HEK293 (cell line): Measurements from ENCODE around the gene CFAP221.

ENCODE experiments used
- CTCF ChIA-PET: fragments of 350-600 bp; formaldehyde crosslinking; extraction: SDS; loops from one replicate; lab custom pipeline; 2021; ENCODE audit warnings: antibody characterized with exemption; lab: Yijun Ruan, JAX
- POLR2A ChIA-PET: fragments of 300-600 bp; formaldehyde crosslinking; extraction: SDS; loops from one replicate; lab custom pipeline; 2020; ENCODE audit warnings: antibody characterized with exemption, inconsistent platforms; lab: Yijun Ruan, JAX
- H3K27ac ChIP-seq: fragments of 200-500 bp; sonication (Bioruptor generic); 2 replicates; pipeline ENCODE4 v1.5.1; 2014; ENCODE audit warnings: low read depth, low read length, control low read depth, inconsistent platforms; ENCODE audit errors: extremely low read depth
- H3K36me3 ChIP-seq, 2 experiments: fragments of 200-500 bp in 1 of 2; sonication (Bioruptor generic) in 1 of 2; 1 replicate in 1 of 2; 2 replicates in 1 of 2; pipeline ENCODE4 v1.5.1; 2014 to 2017; ENCODE audit warnings: inconsistent platforms in 2 of 2, low read length in 2 of 2; ENCODE audit not compliant: control insufficient read depth in 2 of 2, insufficient read depth in 1 of 2
- H3K4me1 ChIP-seq: fragments of 200-500 bp; sonication (Bioruptor generic); 2 replicates; pipeline ENCODE4 v1.5.1; 2014; ENCODE audit warnings: mild to moderate bottlenecking, low read length, inconsistent platforms; ENCODE audit not compliant: control insufficient read depth, insufficient read depth
- H3K4me3 ChIP-seq: 2 replicates; pipeline ENCODE4 v1.5.1; 2011; ENCODE audit warnings: low read depth, mild to moderate bottlenecking, control low read depth, low read length, moderate library complexity
- H3K9me3 ChIP-seq: fragments of 200-500 bp; sonication (Bioruptor generic); 2 replicates; pipeline ENCODE4 v1.5.1; 2014; ENCODE audit warnings: low read depth, low read length, inconsistent platforms; ENCODE audit not compliant: control insufficient read depth, insufficient read depth
- KLF16 ChIP-seq: fragments of 450-650 bp; formaldehyde crosslinking; IDR thresholded peaks from 2 replicates; pipeline ENCODE4 v1.5.1; 2017; ENCODE audit warnings: missing biosample characterization, missing genetic modification characterization
- OVOL3 ChIP-seq: fragments of 450-650 bp; formaldehyde crosslinking; IDR thresholded peaks from 2 replicates; pipeline ENCODE4 v1.5.1; 2016; ENCODE audit warnings: missing biosample characterization, missing genetic modification characterization
- PRDM1 ChIP-seq: fragments of 450-650 bp; formaldehyde crosslinking; IDR thresholded peaks from 2 replicates; pipeline ENCODE4; 2016; ENCODE audit warnings: missing biosample characterization, missing genetic modification characterization
- REPIN1 ChIP-seq: fragments of 450-650 bp; formaldehyde crosslinking; IDR thresholded peaks from 2 replicates; pipeline ENCODE4 v1.5.1; 2017; ENCODE audit warnings: missing biosample characterization, missing genetic modification characterization, low read depth
- TRIM28 ChIP-seq: IDR thresholded peaks from 2 replicates; pipeline ENCODE4 v1.6.1; 2011; ENCODE audit warnings: low read length, control low read depth, borderline replicate concordance
- ZBTB20 ChIP-seq: fragments of 450-650 bp; formaldehyde crosslinking; IDR thresholded peaks from 2 replicates; pipeline ENCODE4 v1.5.1; 2016; ENCODE audit warnings: missing biosample characterization, missing genetic modification characterization
- ZBTB21 ChIP-seq: fragments of 450-650 bp; formaldehyde crosslinking; IDR thresholded peaks from 2 replicates; pipeline ENCODE4 v1.5.1; 2017; ENCODE audit warnings: missing biosample characterization, missing genetic modification characterization
- ZNF354C ChIP-seq: fragments of 450-650 bp; formaldehyde crosslinking; IDR thresholded peaks from 2 replicates; pipeline ENCODE4 v1.5.1; 2016; ENCODE audit warnings: missing biosample characterization, missing genetic modification characterization, low read depth, borderline replicate concordance
- ZNF391 ChIP-seq: fragments of 450-650 bp; formaldehyde crosslinking; IDR thresholded peaks from 2 replicates; pipeline ENCODE4 v1.5.1; 2016; ENCODE audit warnings: low read depth, missing biosample characterization, missing genetic modification characterization, borderline replicate concordance
- ZNF404 ChIP-seq: fragments of 450-650 bp; formaldehyde crosslinking; IDR thresholded peaks from 2 replicates; pipeline ENCODE4 v1.5.1; 2017; ENCODE audit warnings: missing biosample characterization, missing genetic modification characterization
- ZNF560 ChIP-seq: fragments of 450-650 bp; formaldehyde crosslinking; IDR thresholded peaks from 2 replicates; pipeline ENCODE4 v1.5.1; 2017; ENCODE audit warnings: missing biosample characterization, missing genetic modification characterization, borderline replicate concordance
- ZNF660 ChIP-seq: fragments of 450-650 bp; IDR thresholded peaks from 2 replicates; pipeline ENCODE4 v1.5.1; 2018; ENCODE audit warnings: missing biosample characterization, mild to moderate bottlenecking, missing genetic modification characterization
- ZNF692 ChIP-seq: fragments of 450-650 bp; formaldehyde crosslinking; IDR thresholded peaks from 2 replicates; pipeline ENCODE4 v1.5.1; 2016; ENCODE audit warnings: missing biosample characterization, missing genetic modification characterization
- ZNF747 ChIP-seq: fragments of 450-650 bp; formaldehyde crosslinking; IDR thresholded peaks from 2 replicates; pipeline ENCODE4 v1.5.1; 2016; ENCODE audit warnings: missing biosample characterization, missing genetic modification characterization
- ZNF777 ChIP-seq: fragments of 450-650 bp; formaldehyde crosslinking; IDR thresholded peaks from 2 replicates; pipeline ENCODE4 v1.5.1; 2017; ENCODE audit warnings: missing biosample characterization, missing genetic modification characterization, borderline replicate concordance
- ZNF791 ChIP-seq: fragments of 450-650 bp; formaldehyde crosslinking; IDR thresholded peaks from 2 replicates; pipeline ENCODE4 v1.5.1; 2016; ENCODE audit warnings: missing biosample characterization, missing genetic modification characterization
- ZSCAN18 ChIP-seq: fragments of 450-650 bp; formaldehyde crosslinking; IDR thresholded peaks from 2 replicates; pipeline ENCODE4 v1.5.1; 2016; ENCODE audit warnings: missing biosample characterization, missing genetic modification characterization

Gene CFAP221

GRCh38 chr2:119671016-119671415 lies 126.8 kb downstream of the CFAP221 start:
- ChIA-PET CTCF (interaction anchor here (0.6 to 1.0 kb wide), 3 partner anchors 9 to 113 kb away, joined by 3 to 5 read pairs (median 3); no protein-coding TSS in a partner anchor), POLR2A (no interaction called here)
- no peak for TF ChIP-seq ZNF777 (tag by site-specific recombination)
- no peak for TF ChIP-seq ZNF354C
- TF ChIP-seq ZSCAN18 (tag by site-specific recombination) = no peak
- TF ChIP-seq ZBTB21 = no peak
- no peak for TF ChIP-seq REPIN1 (tag by site-specific recombination)
- TF ChIP-seq ZNF692 = no peak
- no peak for TF ChIP-seq ZNF391 (tag by site-specific recombination)
- no peak overlapping the region for H3K4me3 ChIP-seq
- H3K4me1 ChIP-seq = no peaks in the 10 kb centered on the region
- no peaks in the 10 kb centered on the region for H3K36me3 ChIP-seq
- H3K27ac ChIP-seq = no peak overlapping the region
- no peaks in the 10 kb centered on the region for H3K9me3 ChIP-seq

GRCh38 chr2:119671752-119672151 lies 127.5 kb downstream of the CFAP221 start:
- H3K36me3 ChIP-seq = no peaks in the 10 kb centered on the region

GRCh38 chr2:119672161-119672862 lies 128.1 kb downstream of the CFAP221 start:
- TF ChIP-seq ZBTB20 (tag by site-specific recombination) (no peak), KLF16 (tag by site-specific recombination) (no peak), OVOL3 (tag by site-specific recombination) (no peak)
- TF ChIP-seq, all 188 proteins: peak for 0
- Histone ChIP-seq H3K4me1 (no peaks in the 10 kb centered on the region), H3K9me3 (no peaks in the 10 kb centered on the region), H3K4me3 (no peak overlapping the region), H3K36me3 (no peaks in the 10 kb centered on the region), H3K27ac (no peak overlapping the region)
- CTCF ChIA-PET = interaction anchor here (0.6 to 1.0 kb wide), 2 partner anchors 12 to 764 kb away, joined by 3 read pairs; no protein-coding TSS in a partner anchor
- POLR2A ChIA-PET = no interaction called here

More at GRCh38 chr2:119671752-119672151, 127.5 kb downstream of the CFAP221 start:
- no peaks in the 10 kb centered on the region for H3K9me3 ChIP-seq
- POLR2A ChIA-PET = no interaction called here
- H3K4me1 ChIP-seq = no peaks in the 10 kb centered on the region
- CTCF ChIA-PET = interaction anchor here (0.6 to 1.0 kb wide), 3 partner anchors 12 to 765 kb away, joined by 3 to 5 read pairs (median 3); no protein-coding TSS in a partner anchor
- no peak overlapping the region for H3K4me3 ChIP-seq
- no peak overlapping the region for H3K27ac ChIP-seq
- TF ChIP-seq ZNF560 (tag by site-specific recombination) (no peak), TRIM28 (no peak), PRDM1 (tag by site-specific recombination) (no peak), ZNF747 (tag by site-specific recombination) (no peak), ZNF404 (tag by site-specific recombination) (no peak), ZNF791 (tag by site-specific recombination) (no peak), ZNF660 (tag by site-specific recombination) (no peak)
- TF ChIP-seq, all 188 proteins: peak for 0
